GM12878 (cell line): ENCODE data around the gene OSBPL3.

Source experiments
- BRCA1 ChIP-seq: IDR thresholded peaks from 2 replicates; pipeline ENCODE4 v1.6.1; 2011; ENCODE audit warnings: low read depth, low read length, improper control_type of control experiment
- CREB1 ChIP-seq: IDR thresholded peaks from 2 replicates; pipeline ENCODE4 v1.6.1; 2012; ENCODE audit warnings: low read depth, mild to moderate bottlenecking, inconsistent platforms
- EP300 ChIP-seq, 2 experiments: fragments of 150-350 bp in 1 of 2; IDR thresholded peaks; 2 replicates each; pipeline ENCODE4 v1.6.1; 2011 to 2012; ENCODE audit warnings: low read depth in 2 of 2, low read length in 2 of 2, borderline replicate concordance in 1 of 2, improper control_type of control experiment in 1 of 2, inconsistent platforms in 1 of 2; ENCODE audit not compliant: control insufficient read depth in 1 of 2
- EZH2 ChIP-seq: IDR thresholded peaks from 2 replicates; pipeline ENCODE4 v1.6.1; 2012; ENCODE audit warnings: low read depth, mild to moderate bottlenecking, control low read depth, inconsistent platforms, low read length, borderline replicate concordance; ENCODE audit not compliant: control insufficient read depth
- GABPA ChIP-seq: IDR thresholded peaks from 2 replicates; pipeline ENCODE4 v1.6.1; 2014; ENCODE audit warnings: antibody characterized with exemption, low read depth, mild to moderate bottlenecking, inconsistent platforms
- PML ChIP-seq: IDR thresholded peaks from 2 replicates; pipeline ENCODE4 v1.6.1; 2012; ENCODE audit warnings: low read length, inconsistent platforms
- POLR2A ChIP-seq: IDR thresholded peaks from 2 replicates; pipeline ENCODE4 v1.6.1; 2011; ENCODE audit warnings: low read depth, mild to moderate bottlenecking, low read length
- TAF1 ChIP-seq: IDR thresholded peaks from 2 replicates; pipeline ENCODE4 v1.6.1; 2011; ENCODE audit warnings: mild to moderate bottlenecking, low read depth, low read length, borderline replicate concordance
- TF ChIP-seq, protein P1 (sequence below): IDR thresholded peaks from 2 replicates; pipeline ENCODE4 v1.6.1; 2012; ENCODE audit warnings: low read length, inconsistent platforms
- TF ChIP-seq, protein P2 (sequence below): IDR thresholded peaks from 2 replicates; pipeline ENCODE4 v1.6.1; 2012; ENCODE audit warnings: low read depth, low read length, improper control_type of control experiment
- TF ChIP-seq, protein P3 (sequence below): IDR thresholded peaks from 2 replicates; pipeline ENCODE4 v1.6.1; 2011; ENCODE audit warnings: mild to moderate bottlenecking, low read depth, low read length, moderate library complexity; ENCODE audit not compliant: insufficient replicate concordance
- TF ChIP-seq, protein P4 (sequence below), 3 experiments: IDR thresholded peaks in 2 of 3; conservative IDR thresholded peaks in 1 of 3; 2 replicates each; pipeline ENCODE4 v1.5.1; 2011; ENCODE audit warnings: low read depth in 3 of 3, low read length in 3 of 3, mild to moderate bottlenecking in 3 of 3, control low read depth in 2 of 3, moderate library complexity in 2 of 3, inconsistent platforms in 1 of 3, mixed read lengths in 1 of 3; ENCODE audit not compliant: control insufficient read depth in 2 of 3, insufficient read depth in 1 of 3; ENCODE audit errors: extremely low read depth in 1 of 3
- TF ChIP-seq, protein P5 (sequence below): IDR thresholded peaks from 2 replicates; pipeline ENCODE4 v1.6.1; 2011; ENCODE audit warnings: low read depth, low read length, improper control_type of control experiment, borderline replicate concordance
- TF ChIP-seq, protein P6 (sequence below): IDR thresholded peaks from 2 replicates; pipeline ENCODE4 v1.6.1; 2012; ENCODE audit warnings: low read depth, low read length, improper control_type of control experiment

DNA sequence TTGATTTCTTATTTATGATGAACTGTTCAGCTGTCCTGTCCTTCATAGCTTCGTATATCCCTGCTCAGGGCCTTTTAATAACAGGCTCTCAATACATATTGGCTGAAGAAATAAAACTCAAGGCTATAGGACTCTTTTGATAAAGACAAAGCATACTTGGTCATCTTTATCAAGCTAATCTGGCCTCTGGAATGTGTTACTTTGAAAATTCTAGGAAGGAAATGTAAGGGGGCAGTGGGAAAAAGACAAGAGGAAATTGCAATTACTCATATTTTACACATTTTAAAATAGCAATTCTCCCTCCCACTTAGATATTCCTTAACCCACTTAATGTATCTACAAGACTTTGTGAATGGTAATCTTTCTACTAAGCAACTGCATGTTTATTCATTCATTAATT lies 94.3 kb downstream of the OSBPL3 start:
- no peak for TF ChIP-seq TAF1
- TF ChIP-seq, protein P1, sequence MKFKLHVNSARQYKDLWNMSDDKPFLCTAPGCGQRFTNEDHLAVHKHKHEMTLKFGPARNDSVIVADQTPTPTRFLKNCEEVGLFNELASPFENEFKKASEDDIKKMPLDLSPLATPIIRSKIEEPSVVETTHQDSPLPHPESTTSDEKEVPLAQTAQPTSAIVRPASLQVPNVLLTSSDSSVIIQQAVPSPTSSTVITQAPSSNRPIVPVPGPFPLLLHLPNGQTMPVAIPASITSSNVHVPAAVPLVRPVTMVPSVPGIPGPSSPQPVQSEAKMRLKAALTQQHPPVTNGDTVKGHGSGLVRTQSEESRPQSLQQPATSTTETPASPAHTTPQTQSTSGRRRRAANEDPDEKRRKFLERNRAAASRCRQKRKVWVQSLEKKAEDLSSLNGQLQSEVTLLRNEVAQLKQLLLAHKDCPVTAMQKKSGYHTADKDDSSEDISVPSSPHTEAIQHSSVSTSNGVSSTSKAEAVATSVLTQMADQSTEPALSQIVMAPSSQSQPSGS = no peak
- TF ChIP-seq, protein P2, sequence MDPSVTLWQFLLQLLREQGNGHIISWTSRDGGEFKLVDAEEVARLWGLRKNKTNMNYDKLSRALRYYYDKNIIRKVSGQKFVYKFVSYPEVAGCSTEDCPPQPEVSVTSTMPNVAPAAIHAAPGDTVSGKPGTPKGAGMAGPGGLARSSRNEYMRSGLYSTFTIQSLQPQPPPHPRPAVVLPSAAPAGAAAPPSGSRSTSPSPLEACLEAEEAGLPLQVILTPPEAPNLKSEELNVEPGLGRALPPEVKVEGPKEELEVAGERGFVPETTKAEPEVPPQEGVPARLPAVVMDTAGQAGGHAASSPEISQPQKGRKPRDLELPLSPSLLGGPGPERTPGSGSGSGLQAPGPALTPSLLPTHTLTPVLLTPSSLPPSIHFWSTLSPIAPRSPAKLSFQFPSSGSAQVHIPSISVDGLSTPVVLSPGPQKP = no peak
- no peak for TF ChIP-seq POLR2A
- TF ChIP-seq, protein P3, sequence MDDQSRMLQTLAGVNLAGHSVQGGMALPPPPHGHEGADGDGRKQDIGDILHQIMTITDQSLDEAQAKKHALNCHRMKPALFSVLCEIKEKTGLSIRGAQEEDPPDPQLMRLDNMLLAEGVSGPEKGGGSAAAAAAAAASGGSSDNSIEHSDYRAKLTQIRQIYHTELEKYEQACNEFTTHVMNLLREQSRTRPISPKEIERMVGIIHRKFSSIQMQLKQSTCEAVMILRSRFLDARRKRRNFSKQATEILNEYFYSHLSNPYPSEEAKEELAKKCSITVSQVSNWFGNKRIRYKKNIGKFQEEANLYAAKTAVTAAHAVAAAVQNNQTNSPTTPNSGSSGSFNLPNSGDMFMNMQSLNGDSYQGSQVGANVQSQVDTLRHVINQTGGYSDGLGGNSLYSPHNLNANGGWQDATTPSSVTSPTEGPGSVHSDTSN = no peak
- TF ChIP-seq, protein P4, sequence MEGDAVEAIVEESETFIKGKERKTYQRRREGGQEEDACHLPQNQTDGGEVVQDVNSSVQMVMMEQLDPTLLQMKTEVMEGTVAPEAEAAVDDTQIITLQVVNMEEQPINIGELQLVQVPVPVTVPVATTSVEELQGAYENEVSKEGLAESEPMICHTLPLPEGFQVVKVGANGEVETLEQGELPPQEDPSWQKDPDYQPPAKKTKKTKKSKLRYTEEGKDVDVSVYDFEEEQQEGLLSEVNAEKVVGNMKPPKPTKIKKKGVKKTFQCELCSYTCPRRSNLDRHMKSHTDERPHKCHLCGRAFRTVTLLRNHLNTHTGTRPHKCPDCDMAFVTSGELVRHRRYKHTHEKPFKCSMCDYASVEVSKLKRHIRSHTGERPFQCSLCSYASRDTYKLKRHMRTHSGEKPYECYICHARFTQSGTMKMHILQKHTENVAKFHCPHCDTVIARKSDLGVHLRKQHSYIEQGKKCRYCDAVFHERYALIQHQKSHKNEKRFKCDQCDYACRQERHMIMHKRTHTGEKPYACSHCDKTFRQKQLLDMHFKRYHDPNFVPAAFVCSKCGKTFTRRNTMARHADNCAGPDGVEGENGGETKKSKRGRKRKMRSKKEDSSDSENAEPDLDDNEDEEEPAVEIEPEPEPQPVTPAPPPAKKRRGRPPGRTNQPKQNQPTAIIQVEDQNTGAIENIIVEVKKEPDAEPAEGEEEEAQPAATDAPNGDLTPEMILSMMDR (IDR thresholded peaks at IDR 0.05 in 2 of 3, conservative IDR thresholded peaks at IDR 0.05 in 1 of 3; ENCODE audit: control insufficient read depth in 2 of 3, extremely low read depth in 1 of 3, insufficient read depth in 1 of 3, low read depth in 3 of 3, low read length in 3 of 3) = no peak
- TF ChIP-seq, protein P5, sequence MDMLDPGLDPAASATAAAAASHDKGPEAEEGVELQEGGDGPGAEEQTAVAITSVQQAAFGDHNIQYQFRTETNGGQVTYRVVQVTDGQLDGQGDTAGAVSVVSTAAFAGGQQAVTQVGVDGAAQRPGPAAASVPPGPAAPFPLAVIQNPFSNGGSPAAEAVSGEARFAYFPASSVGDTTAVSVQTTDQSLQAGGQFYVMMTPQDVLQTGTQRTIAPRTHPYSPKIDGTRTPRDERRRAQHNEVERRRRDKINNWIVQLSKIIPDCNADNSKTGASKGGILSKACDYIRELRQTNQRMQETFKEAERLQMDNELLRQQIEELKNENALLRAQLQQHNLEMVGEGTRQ = no peak
- no peak for TF ChIP-seq EZH2
- TF ChIP-seq BRCA1 = no peak
- TF ChIP-seq GABPA = no peak
- no peak for TF ChIP-seq EP300 (IDR thresholded peaks at IDR 0.05; ENCODE audit: borderline replicate concordance in 1 of 2, control insufficient read depth in 1 of 2, low read depth in 2 of 2, low read length in 2 of 2)
- no peak for TF ChIP-seq CREB1
- TF ChIP-seq, protein P6, sequence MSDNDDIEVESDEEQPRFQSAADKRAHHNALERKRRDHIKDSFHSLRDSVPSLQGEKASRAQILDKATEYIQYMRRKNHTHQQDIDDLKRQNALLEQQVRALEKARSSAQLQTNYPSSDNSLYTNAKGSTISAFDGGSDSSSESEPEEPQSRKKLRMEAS = no peak
- no peak for TF ChIP-seq PML
